ENCODE results near the gene TNNT1. TPM values are rescaled to one million over a fixed set of nuclear protein-coding genes. Genes with fewer than 3 reads are reported as not detected.
A peak's percentile ranks its signal among the peaks of the same experiment; 100 is the strongest.
"Not testable (repeated sequence)": the region's sequence is repeated elsewhere in the genome, so short reads cannot be mapped to it uniquely, and the experiment has no call there.

TNNT1 gene
- total RNA-seq, 1 donor from 2014 or later, result 8.3 TPM

DNA sequence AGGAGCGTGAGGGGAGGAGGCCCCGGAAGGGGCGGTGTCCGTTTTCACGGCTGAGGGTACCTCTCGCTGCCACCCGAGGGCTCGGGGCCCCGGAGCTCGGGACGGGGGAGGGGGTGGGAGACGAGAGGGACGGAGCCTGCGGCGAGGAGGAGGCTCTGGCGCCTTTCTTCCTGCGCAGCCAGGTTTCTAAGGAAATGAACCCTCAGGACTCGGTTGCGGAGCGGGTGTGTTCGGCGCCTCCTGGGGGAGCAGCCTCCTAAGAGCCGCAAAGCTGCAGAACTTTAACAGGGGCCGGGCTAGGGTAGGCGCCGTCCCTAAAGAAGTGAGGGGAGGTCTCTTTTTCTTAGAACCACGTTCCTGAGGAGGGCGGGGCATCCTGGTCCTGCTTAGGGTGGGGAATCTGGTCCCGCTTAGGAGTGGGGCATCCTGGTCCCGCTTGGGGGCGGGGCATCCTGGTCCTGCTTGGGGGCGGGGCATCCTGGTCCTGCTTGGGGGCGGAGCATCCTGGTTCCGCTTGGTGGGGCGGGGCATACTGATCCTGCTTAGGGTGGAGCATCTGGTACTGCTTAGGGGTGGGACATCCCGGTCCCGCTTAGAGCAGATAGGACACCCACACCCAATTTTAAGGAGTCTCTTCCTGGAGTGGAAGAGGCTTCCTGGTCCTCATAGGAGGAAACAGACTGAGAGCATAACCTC, 24.9 kb upstream of the TNNT1 start:
- peaks cover 52% of the 10 kb centered on the region for H3K27me3 Mint-ChIP-seq (ENCODE audit: low read depth, unreplicated experiment)
- H3K27ac Mint-ChIP-seq (ENCODE audit: unreplicated experiment), result no peak overlapping the region

DNA sequence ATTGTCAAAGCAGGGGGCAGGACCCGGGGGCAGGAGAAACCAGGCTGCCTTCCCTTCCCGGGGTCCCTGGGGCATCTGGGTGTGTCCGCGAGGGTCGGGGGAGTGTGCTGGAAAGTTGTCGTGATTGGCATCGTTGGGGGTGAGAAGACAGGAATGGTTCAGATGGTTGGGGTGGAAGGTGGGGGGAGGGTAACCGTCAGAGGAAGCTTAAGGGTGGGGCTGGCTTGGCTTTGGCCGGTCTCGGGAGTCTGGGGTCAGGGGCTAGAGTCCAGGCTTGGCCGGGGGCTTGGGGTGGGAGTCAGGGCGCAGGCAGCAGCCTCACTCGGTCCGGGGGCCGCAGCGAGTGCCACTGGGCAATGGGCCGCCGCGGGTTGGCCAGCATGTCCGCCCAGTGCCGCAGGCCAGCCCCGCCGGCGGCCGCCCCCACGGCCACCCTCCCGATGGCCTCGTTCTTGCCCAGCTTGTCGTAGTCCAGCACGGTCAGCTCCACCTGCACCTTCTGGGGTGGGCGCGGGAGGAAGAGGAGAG, 24.2 kb upstream of the TNNT1 start:
- Histone ChIP-seq H3K4me1 (ENCODE audit: insufficient read depth, low read length) (peaks cover 13% of the 10 kb centered on the region), H3K9me3 (ENCODE audit: insufficient read depth, low read depth, low read length) (peaks cover 3% of the 10 kb centered on the region), H3K4me3 (ENCODE audit: insufficient read depth, low read depth, low read length) (peak overlapping the region; percentile 68), H4K20me1 (ENCODE audit: insufficient read depth, low read length) (no peaks in the 10 kb centered on the region), H3K4me2 (ENCODE audit: low read length) (peak overlapping the region; percentile 80), H3K27ac (ENCODE audit: low read depth, low read length) (no peak overlapping the region), H3K9ac (ENCODE audit: low read length) (peak overlapping the region; percentile 53), H2AFZ (ENCODE audit: low read depth, low read length) (peak overlapping the region; percentile 79), H3K27me3 (ENCODE audit: insufficient read depth, low read length) (peaks cover 17% of the 10 kb centered on the region), H3K79me2 (ENCODE audit: insufficient read depth, low read length) (no peaks in the 10 kb centered on the region), H3K36me3 (ENCODE audit: insufficient read depth, low read length) (no peaks in the 10 kb centered on the region)
- no peak overlapping the region for H3K27ac Mint-ChIP-seq (ENCODE audit: unreplicated experiment)
- no peaks in the 10 kb centered on the region for H3K36me3 Mint-ChIP-seq (ENCODE audit: low read depth, unreplicated experiment)
- peaks cover 5% of the 10 kb centered on the region for H3K4me1 Mint-ChIP-seq (ENCODE audit: low read depth, unreplicated experiment)
- no peak for TF ChIP-seq EZH2 (IDR thresholded peaks at IDR 0.05; ENCODE audit: insufficient read depth, low read length)
- TF ChIP-seq, protein P1, sequence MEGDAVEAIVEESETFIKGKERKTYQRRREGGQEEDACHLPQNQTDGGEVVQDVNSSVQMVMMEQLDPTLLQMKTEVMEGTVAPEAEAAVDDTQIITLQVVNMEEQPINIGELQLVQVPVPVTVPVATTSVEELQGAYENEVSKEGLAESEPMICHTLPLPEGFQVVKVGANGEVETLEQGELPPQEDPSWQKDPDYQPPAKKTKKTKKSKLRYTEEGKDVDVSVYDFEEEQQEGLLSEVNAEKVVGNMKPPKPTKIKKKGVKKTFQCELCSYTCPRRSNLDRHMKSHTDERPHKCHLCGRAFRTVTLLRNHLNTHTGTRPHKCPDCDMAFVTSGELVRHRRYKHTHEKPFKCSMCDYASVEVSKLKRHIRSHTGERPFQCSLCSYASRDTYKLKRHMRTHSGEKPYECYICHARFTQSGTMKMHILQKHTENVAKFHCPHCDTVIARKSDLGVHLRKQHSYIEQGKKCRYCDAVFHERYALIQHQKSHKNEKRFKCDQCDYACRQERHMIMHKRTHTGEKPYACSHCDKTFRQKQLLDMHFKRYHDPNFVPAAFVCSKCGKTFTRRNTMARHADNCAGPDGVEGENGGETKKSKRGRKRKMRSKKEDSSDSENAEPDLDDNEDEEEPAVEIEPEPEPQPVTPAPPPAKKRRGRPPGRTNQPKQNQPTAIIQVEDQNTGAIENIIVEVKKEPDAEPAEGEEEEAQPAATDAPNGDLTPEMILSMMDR (IDR thresholded peaks at IDR 0.05; ENCODE audit: insufficient read depth, low read depth, low read length), result no peak
- no peak for DNase-seq (ENCODE audit: low read depth)
- peak overlapping the region; percentile 83 for H3K4me3 Mint-ChIP-seq (ENCODE audit: unreplicated experiment)
- no peak for FAIRE-seq
- H3K9me3 Mint-ChIP-seq (ENCODE audit: unreplicated experiment), result no peaks in the 10 kb centered on the region
- peaks cover 54% of the 10 kb centered on the region for H3K27me3 Mint-ChIP-seq (ENCODE audit: low read depth, unreplicated experiment)

More for the DNA sequence above, 24.9 kb upstream of the TNNT1 start:
- Histone ChIP-seq H3K4me3 (ENCODE audit: insufficient read depth, low read depth, low read length) (peak overlapping the region; percentile 68), H3K36me3 (ENCODE audit: insufficient read depth, low read length) (no peaks in the 10 kb centered on the region), H3K79me2 (ENCODE audit: insufficient read depth, low read length) (no peaks in the 10 kb centered on the region), H3K27ac (ENCODE audit: low read depth, low read length) (no peak overlapping the region), H4K20me1 (ENCODE audit: insufficient read depth, low read length) (no peaks in the 10 kb centered on the region), H3K27me3 (ENCODE audit: insufficient read depth, low read length) (peaks cover 17% of the 10 kb centered on the region), H3K9ac (ENCODE audit: low read length) (peak overlapping the region; percentile 53), H3K4me2 (ENCODE audit: low read length) (peak overlapping the region; percentile 80), H3K4me1 (ENCODE audit: insufficient read depth, low read length) (peaks cover 15% of the 10 kb centered on the region), H2AFZ (ENCODE audit: low read depth, low read length) (peak overlapping the region; percentile 79), H3K9me3 (ENCODE audit: insufficient read depth, low read depth, low read length) (peaks cover 3% of the 10 kb centered on the region)
- H3K4me1 Mint-ChIP-seq (ENCODE audit: low read depth, unreplicated experiment), result peaks cover 5% of the 10 kb centered on the region
- H3K36me3 Mint-ChIP-seq (ENCODE audit: low read depth, unreplicated experiment), result no peaks in the 10 kb centered on the region
- DNase-seq (ENCODE audit: low read depth), result no peak
- no peak for TF ChIP-seq EZH2 (IDR thresholded peaks at IDR 0.05; ENCODE audit: insufficient read depth, low read length)
- TF ChIP-seq, protein P1 (IDR thresholded peaks at IDR 0.05; ENCODE audit: insufficient read depth, low read depth, low read length), result no peak
- no peaks in the 10 kb centered on the region for H3K9me3 Mint-ChIP-seq (ENCODE audit: unreplicated experiment)
- no peak for FAIRE-seq
- H3K4me3 Mint-ChIP-seq (ENCODE audit: unreplicated experiment), result peak overlapping the region; percentile 83

DNA sequence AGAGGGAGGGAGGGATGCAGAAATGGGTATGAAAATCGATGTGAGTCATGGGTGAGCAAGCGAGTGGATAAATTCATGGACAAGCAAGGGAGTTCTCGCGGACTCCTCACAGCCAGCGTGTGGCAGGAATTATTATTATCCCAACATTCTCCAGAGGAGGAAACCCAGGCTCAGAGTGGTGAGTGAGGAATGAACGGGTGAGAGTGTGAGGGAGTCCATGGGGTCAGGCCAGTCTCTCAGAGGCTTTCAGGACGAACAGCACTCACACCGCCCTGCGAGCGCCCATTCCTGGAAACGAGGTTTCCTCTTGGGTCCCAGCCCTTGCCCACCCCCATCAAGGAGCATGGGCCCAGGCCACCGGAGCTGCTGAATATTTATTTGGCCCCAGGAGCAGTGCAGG, 23.7 kb upstream of the TNNT1 start:
- peak overlapping the region; percentile 68 for H3K4me3 ChIP-seq (ENCODE audit: insufficient read depth, low read depth, low read length)
- peaks cover 53% of the 10 kb centered on the region for H3K27me3 Mint-ChIP-seq (ENCODE audit: low read depth, unreplicated experiment)
- TF ChIP-seq, protein P1 (IDR thresholded peaks at IDR 0.05; ENCODE audit: insufficient read depth, low read depth, low read length), result peak; percentile 18
- no peak for TF ChIP-seq EZH2 (IDR thresholded peaks at IDR 0.05; ENCODE audit: insufficient read depth, low read length)
- no peaks in the 10 kb centered on the region for H3K79me2 ChIP-seq (ENCODE audit: insufficient read depth, low read length)
- peaks cover 17% of the 10 kb centered on the region for H3K27me3 ChIP-seq (ENCODE audit: insufficient read depth, low read length)
- peak overlapping the region; percentile 80 for H3K4me2 ChIP-seq (ENCODE audit: low read length)
- H3K36me3 Mint-ChIP-seq (ENCODE audit: low read depth, unreplicated experiment), result no peaks in the 10 kb centered on the region
- H3K27ac Mint-ChIP-seq (ENCODE audit: unreplicated experiment), result no peak overlapping the region
- peak overlapping the region; percentile 50 for H3K9ac ChIP-seq (ENCODE audit: low read length)
- H3K36me3 ChIP-seq (ENCODE audit: insufficient read depth, low read length), result no peaks in the 10 kb centered on the region
- H3K9me3 Mint-ChIP-seq (ENCODE audit: unreplicated experiment), result no peaks in the 10 kb centered on the region
- FAIRE-seq, result no peak
- H3K9me3 ChIP-seq (ENCODE audit: insufficient read depth, low read depth, low read length), result peaks cover 3% of the 10 kb centered on the region
- H4K20me1 ChIP-seq (ENCODE audit: insufficient read depth, low read length), result no peaks in the 10 kb centered on the region
- DNase-seq (ENCODE audit: low read depth), result peak; percentile 53
- H3K27ac ChIP-seq (ENCODE audit: low read depth, low read length), result peak overlapping the region; percentile 27
- H3K4me1 Mint-ChIP-seq (ENCODE audit: low read depth, unreplicated experiment), result peaks cover 5% of the 10 kb centered on the region
- peak overlapping the region; percentile 83 for H3K4me3 Mint-ChIP-seq (ENCODE audit: unreplicated experiment)
- H3K4me1 ChIP-seq (ENCODE audit: insufficient read depth, low read length), result peaks cover 13% of the 10 kb centered on the region
- peak overlapping the region; percentile 79 for H2AFZ ChIP-seq (ENCODE audit: low read depth, low read length)

DNA sequence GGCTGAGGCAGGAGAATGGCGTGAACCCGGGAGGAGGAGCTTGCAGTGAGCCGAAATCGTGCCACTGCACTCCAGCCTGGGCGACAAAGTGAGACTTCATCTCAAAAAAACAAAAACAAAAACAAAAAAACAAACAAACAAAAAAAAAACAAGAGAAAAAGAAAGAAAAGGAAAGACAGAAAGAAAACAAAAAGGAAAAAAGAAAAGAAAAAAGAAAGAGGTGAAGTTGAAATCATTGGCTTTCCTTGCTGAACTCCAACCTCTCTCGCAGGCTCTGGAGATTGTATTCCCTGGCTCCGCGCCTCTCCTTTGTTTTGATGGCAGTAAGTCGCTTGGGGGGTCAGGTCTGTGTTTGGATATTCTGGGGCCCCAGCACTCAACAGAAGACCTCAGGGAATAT, 23.3 kb upstream of the TNNT1 start:
- H3K27me3 Mint-ChIP-seq (ENCODE audit: low read depth, unreplicated experiment), result peaks cover 50% of the 10 kb centered on the region
- not testable (repeated sequence) for H3K4me1 Mint-ChIP-seq (ENCODE audit: low read depth, unreplicated experiment); H3K9me3 Mint-ChIP-seq (ENCODE audit: unreplicated experiment); DNase-seq (ENCODE audit: low read depth); FAIRE-seq; H3K79me2 ChIP-seq (ENCODE audit: insufficient read depth, low read length); H3K27ac Mint-ChIP-seq (ENCODE audit: unreplicated experiment); H3K36me3 ChIP-seq (ENCODE audit: insufficient read depth, low read length); H3K9me3 ChIP-seq (ENCODE audit: insufficient read depth, low read depth, low read length); H4K20me1 ChIP-seq (ENCODE audit: insufficient read depth, low read length); H3K36me3 Mint-ChIP-seq (ENCODE audit: low read depth, unreplicated experiment)
- peak overlapping the region; percentile 68 for H3K4me3 ChIP-seq (ENCODE audit: insufficient read depth, low read depth, low read length)
- H3K4me1 ChIP-seq (ENCODE audit: insufficient read depth, low read length), result peaks cover 13% of the 10 kb centered on the region
- H3K9ac ChIP-seq (ENCODE audit: low read length), result peak overlapping the region; percentile 50
- H2AFZ ChIP-seq (ENCODE audit: low read depth, low read length), result peak overlapping the region; percentile 79
- H3K27ac ChIP-seq (ENCODE audit: low read depth, low read length), result peak overlapping the region; percentile 27
- peak overlapping the region; percentile 80 for H3K4me2 ChIP-seq (ENCODE audit: low read length)
- H3K4me3 Mint-ChIP-seq (ENCODE audit: unreplicated experiment), result peak overlapping the region; percentile 83
- peaks cover 19% of the 10 kb centered on the region for H3K27me3 ChIP-seq (ENCODE audit: insufficient read depth, low read length)

Data from astrocyte (in vitro differentiated cells and primary cell).